ENCODE results near the gene TNFRSF25. TPM values are rescaled to one million over a fixed set of nuclear protein-coding genes. Genes with fewer than 3 reads are reported as not detected.

TNFRSF25 gene
- polyA plus RNA-seq, 2 of the 4 experiments (the other 2 are of a cell fraction) = 0.65 to 3.4 TPM

DNA sequence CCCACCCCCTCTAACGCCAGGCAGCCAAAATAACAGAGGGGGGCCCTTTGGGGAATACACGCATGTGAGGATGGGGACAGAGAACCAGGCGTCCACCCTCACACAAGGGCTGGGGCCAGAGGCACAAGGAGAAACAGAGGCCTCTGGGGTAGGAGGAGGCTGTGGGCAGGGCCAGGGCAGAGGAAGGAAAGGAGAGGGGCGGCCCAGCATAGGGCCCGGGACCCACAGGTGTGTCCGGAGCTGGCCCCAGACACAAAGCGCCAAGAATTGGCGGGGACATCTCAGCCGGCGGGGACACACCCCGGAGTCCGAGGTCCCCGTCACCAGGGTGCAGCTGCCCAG is 18.8 kb upstream of the TNFRSF25 start:
- ChIA-PET CTCF (interaction anchor here (1.1 to 4.2 kb wide), 5 partner anchors 13 to 163 kb away, joined by 3 to 14 read pairs (median 5); partner anchors contain the start of gene NOL9), POLR2A (no interaction called here)
- H3K4me3 ChIP-seq = no peak overlapping the region
- 83% methylated on average over 11 of the region's 13 CpGs for WGBS (ENCODE audit: missing lambda C conversion rate)
- H3K9me3 ChIP-seq = no peaks in the 10 kb centered on the region
- H3K4me1 ChIP-seq = peaks cover 12% of the 10 kb centered on the region; the same call in 2 of the 3 replicates
- ATAC-seq (no peak), FAIRE-seq (no peak), DNase-seq (ENCODE audit: low read depth in 1 of 2, low spot score in 1 of 2) (no peak)
- no peak overlapping the region for H3K27ac ChIP-seq
- H3K4me2 ChIP-seq = no peak overlapping the region
- TF ChIP-seq JUNB (IDR thresholded peaks at IDR 0.05) = no peak
- TF ChIP-seq, protein P1, sequence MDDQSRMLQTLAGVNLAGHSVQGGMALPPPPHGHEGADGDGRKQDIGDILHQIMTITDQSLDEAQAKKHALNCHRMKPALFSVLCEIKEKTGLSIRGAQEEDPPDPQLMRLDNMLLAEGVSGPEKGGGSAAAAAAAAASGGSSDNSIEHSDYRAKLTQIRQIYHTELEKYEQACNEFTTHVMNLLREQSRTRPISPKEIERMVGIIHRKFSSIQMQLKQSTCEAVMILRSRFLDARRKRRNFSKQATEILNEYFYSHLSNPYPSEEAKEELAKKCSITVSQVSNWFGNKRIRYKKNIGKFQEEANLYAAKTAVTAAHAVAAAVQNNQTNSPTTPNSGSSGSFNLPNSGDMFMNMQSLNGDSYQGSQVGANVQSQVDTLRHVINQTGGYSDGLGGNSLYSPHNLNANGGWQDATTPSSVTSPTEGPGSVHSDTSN (IDR thresholded peaks at IDR 0.05) = no peak
- TF ChIP-seq HOXB13 (CRISPR knock-in tag; IDR thresholded peaks at IDR 0.05; ENCODE audit: low read depth) = no peak
- TF ChIP-seq SREBF2 (IDR thresholded peaks at IDR 0.05) = no peak
- TF ChIP-seq, protein P2, sequence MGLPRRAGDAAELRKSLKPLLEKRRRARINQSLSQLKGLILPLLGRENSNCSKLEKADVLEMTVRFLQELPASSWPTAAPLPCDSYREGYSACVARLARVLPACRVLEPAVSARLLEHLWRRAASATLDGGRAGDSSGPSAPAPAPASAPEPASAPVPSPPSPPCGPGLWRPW (IDR thresholded peaks at IDR 0.05) = no peak
- TF ChIP-seq ZNF302 (CRISPR knock-in tag; IDR thresholded peaks at IDR 0.05) = no peak
- no peak for TF ChIP-seq RCOR1 (IDR thresholded peaks at IDR 0.05; ENCODE audit: low read depth, low read length)
- TF ChIP-seq KDM5A (IDR thresholded peaks at IDR 0.05) = no peak
- no peak for TF ChIP-seq POLR2AphosphoS2 (conservative IDR thresholded peaks at IDR 0.05; ENCODE audit: low read length)
- TF ChIP-seq MAFK (IDR thresholded peaks at IDR 0.05; ENCODE audit: partially characterized antibody) = no peak
- TF ChIP-seq ZFP36 (IDR thresholded peaks at IDR 0.05; ENCODE audit: borderline replicate concordance, partially characterized antibody) = no peak
- TF ChIP-seq FOSB (CRISPR knock-in tag; IDR thresholded peaks at IDR 0.05) = no peak
- no peak for TF ChIP-seq POLR2A (IDR thresholded peaks at IDR 0.05; ENCODE audit: low read length)
- TF ChIP-seq NR3C1 (IDR thresholded peaks at IDR 0.05) = no peak
- TF ChIP-seq RNF2 (IDR thresholded peaks at IDR 0.05; ENCODE audit: borderline replicate concordance, low read depth) = no peak
- no peak for TF ChIP-seq BCL3 (IDR thresholded peaks at IDR 0.05)
- no peak for TF ChIP-seq CBX2 (IDR thresholded peaks at IDR 0.05; ENCODE audit: borderline replicate concordance, low read depth)
- no peak for TF ChIP-seq MAX (IDR thresholded peaks at IDR 0.05)
- no peak for TF ChIP-seq EHF (CRISPR knock-in tag; IDR thresholded peaks at IDR 0.05)

GRCh38 chr1:6483761-6484117 is 17.8 kb upstream of the TNFRSF25 start:
- WGBS (ENCODE audit: missing lambda C conversion rate) = 96% methylated on average over 6 of the region's 7 CpGs
- CTCF ChIA-PET = interaction anchor here (0.5 to 1.5 kb wide), 7 partner anchors 12 to 301 kb away, joined by 3 to 6 read pairs (median 4); partner anchors contain the start of gene NOL9

DNA sequence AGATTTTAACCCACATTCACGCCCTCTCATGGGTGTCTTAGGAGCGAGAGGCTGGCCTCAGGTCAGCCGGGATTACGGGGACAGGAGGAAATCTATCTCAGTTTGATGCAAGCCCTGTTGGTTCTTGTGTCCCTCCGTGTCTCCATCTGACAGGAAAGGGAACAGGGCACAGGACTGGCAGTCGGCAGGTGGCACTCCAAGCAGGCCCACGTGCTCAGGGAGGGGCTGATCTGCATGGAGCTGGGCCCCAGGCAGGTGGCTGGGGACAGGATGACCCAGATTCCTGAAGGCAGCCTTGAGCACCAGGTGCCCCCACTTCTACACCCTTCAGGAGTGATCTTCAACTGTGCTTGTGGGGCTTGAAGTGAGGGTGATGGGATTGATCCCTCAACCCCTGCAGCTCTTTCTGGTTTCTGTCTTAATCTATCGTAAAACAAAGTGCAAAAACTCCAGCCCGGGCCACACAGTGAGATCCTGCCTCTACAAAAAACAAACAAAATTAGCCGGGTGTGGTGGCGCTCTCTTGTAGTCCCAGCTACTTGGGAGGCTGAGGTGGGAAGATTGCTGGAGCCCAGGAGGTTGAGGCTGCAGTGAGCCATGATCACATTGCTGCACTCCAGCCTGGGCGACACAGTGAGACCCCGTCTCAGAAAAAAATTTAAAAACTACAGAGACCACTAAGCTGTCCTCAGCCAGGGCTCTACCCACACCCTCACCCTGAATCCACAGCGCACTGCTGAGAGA is 17.2 kb upstream of the TNFRSF25 start:
- H3K4me2 ChIP-seq = no peak overlapping the region
- ChIA-PET POLR2A (no interaction called here), CTCF (interaction anchor here (1.2 to 1.5 kb wide), 3 partner anchors 11 to 237 kb away, joined by 3 to 6 read pairs (median 5); partner anchors contain the start of gene NOL9)
- no peaks in the 10 kb centered on the region for H3K9me3 ChIP-seq
- TF ChIP-seq ESRRA (IDR thresholded peaks at IDR 0.05; ENCODE audit: borderline replicate concordance, low read length) (no peak), POLR2AphosphoS2 (conservative IDR thresholded peaks at IDR 0.05; ENCODE audit: low read length) (no peak), FOSL2 (IDR thresholded peaks at IDR 0.05) (no peak), FOSL2 (CRISPR knock-in tag; IDR thresholded peaks at IDR 0.05) (no peak)
- TF ChIP-seq, protein P3, sequence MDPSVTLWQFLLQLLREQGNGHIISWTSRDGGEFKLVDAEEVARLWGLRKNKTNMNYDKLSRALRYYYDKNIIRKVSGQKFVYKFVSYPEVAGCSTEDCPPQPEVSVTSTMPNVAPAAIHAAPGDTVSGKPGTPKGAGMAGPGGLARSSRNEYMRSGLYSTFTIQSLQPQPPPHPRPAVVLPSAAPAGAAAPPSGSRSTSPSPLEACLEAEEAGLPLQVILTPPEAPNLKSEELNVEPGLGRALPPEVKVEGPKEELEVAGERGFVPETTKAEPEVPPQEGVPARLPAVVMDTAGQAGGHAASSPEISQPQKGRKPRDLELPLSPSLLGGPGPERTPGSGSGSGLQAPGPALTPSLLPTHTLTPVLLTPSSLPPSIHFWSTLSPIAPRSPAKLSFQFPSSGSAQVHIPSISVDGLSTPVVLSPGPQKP (IDR thresholded peaks at IDR 0.05; ENCODE audit: low read depth, low read length) = no peak
- no peak for DNase-seq (ENCODE audit: low read depth in 1 of 2, low spot score in 1 of 2)
- ATAC-seq = no peak
- 72% methylated on average over 11 of the region's 14 CpGs for WGBS (ENCODE audit: missing lambda C conversion rate)
- H3K4me3 ChIP-seq = no peak overlapping the region
- FAIRE-seq = no peak
- H3K27ac ChIP-seq = no peak overlapping the region
- H3K4me1 ChIP-seq = 0 out of 3 replicates have a peak, but pooled peaks cover 4% of the 10 kb centered on the region

More at GRCh38 chr1:6483761-6484117, 17.8 kb upstream of the TNFRSF25 start:
- no peak for ATAC-seq
- 0 out of 3 replicates have a peak, but pooled peaks cover 4% of the 10 kb centered on the region for H3K4me1 ChIP-seq
- no peak for DNase-seq (ENCODE audit: low read depth in 1 of 2, low spot score in 1 of 2)
- TF ChIP-seq SMC3 (IDR thresholded peaks at IDR 0.05) (no peak), ESRRA (IDR thresholded peaks at IDR 0.05; ENCODE audit: borderline replicate concordance, low read length) (no peak)
- H3K4me3 ChIP-seq = no peak overlapping the region
- no peak for FAIRE-seq
- POLR2A ChIA-PET = no interaction called here
- H3K9me3 ChIP-seq = no peaks in the 10 kb centered on the region
- H3K4me2 ChIP-seq = no peak overlapping the region
- no peak overlapping the region for H3K27ac ChIP-seq
